LoVo (cell line): ENCODE data around the gene OSBPL5.
"Not testable (repeated sequence)": the region's sequence is repeated elsewhere in the genome, so short reads cannot be mapped to it uniquely, and the experiment has no call there.

ENCODE experiments used
- DNase-seq: peaks from one replicate; pipeline ENCODE4 v3.0.0-alpha.2; 2016; ENCODE audit warnings: low spot score

OSBPL5 gene

DNA sequence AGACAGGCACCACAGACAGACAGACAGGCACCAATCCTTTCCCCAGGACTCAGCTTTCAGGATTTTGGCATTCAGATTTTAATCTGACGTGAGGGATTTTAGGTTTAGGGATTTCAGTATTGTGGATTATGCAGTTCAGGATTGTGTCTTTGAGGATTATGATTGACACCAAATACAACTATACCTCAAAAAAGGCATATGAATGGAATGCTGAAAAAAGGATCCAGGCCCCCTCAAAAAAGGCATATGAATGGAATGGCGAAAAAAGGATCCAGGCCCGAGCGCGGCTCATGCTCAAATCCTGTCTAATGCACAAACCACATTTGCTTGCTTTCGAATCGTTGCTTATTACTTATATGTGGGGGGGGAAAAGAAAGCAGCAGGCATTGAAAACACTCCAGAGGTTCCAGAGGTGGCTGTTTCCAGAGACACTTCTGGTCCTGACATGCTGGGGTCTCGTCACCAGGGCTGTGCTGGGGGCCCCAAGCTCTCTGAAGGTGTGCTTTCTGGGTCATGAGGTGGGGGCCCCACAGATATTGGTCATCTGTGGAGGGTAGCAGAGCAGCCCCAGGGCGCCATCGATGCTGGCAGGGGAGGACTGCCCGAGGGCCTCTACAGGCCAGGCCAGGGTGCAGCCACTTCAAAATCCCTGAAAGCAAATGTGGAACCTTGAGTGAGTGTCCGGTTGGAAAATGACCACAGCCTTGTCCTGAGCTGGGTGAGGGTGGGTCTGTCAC, 16.8 kb upstream of the OSBPL5 start:
- no peak for DNase-seq

DNA sequence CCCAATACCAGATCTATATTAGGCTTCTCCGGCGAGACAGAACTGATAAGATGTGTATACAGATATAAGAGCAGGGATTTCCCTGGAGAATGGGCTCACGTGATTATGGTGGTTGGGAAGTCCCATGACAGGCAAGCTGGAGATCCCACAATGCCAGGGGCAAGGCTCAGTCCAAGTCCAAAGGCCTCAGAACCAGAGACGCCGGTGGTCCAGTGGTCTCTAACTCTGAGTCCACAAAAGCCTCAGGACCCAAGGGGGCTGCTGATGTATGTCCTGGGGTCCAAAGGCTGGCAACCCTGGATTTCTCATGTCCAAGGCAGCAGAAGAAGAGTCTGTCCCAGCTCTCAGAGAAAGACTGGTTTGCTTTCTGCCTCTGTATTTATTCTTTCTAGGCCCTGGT, 15.8 kb upstream of the OSBPL5 start:
- DNase-seq: no peak

DNA sequence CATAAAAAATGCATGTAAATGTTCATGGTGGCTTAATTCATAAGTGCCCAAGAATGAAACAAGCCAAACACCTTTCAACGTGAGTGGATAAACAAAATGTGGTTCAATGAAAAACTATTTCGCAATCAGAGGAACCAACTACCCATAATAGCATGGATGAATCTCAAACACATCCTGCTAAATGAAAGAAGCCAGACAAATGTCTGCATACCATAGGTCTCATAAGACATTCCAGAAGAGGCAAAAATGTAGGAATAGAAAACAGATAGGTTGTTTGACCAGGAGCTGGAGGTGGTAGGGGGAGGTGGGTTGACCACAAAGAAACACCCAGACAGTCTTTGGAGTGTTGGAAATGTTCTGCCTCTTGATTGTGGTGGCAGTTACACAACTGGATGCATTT, 13.2 kb upstream of the OSBPL5 start:
- no peak for DNase-seq

DNA sequence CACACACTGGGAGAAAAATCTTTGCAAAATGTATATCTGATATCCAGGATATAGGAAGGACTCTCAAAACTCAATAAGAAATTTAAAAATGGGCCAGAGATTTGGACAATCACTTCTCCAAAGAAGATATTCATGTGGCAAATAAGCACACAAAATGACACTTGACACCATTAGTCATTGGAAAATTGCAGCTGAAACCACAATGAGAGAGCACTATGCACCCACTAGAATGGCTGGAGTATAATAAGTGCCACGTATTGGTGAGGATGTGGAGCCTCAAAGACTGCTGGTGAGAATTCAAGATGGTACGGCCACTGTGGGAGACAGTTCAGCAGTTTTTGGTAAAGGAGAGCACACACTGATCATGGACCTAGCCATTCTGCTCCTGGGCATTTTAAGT, 12.8 kb upstream of the OSBPL5 start:
- DNase-seq: no peak

DNA sequence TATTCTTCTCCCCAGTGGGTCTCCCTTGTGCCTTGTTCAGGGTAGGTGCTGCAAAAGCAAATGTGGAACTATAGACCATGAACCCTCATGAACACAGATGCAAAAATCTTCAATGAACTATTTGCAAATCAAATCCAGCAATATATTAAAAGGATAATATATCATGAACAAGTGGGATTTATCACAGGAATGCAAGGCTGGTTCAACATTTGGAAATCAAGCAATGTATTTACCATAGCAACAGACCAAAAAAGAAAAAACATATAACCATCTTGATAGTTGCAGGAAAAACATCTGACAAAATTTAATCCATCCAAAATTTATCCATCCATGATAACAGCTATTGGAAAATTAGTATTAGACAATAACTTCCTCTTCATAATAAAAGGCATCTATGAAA, 11.4 kb upstream of the OSBPL5 start:
- DNase-seq: no peak

DNA sequence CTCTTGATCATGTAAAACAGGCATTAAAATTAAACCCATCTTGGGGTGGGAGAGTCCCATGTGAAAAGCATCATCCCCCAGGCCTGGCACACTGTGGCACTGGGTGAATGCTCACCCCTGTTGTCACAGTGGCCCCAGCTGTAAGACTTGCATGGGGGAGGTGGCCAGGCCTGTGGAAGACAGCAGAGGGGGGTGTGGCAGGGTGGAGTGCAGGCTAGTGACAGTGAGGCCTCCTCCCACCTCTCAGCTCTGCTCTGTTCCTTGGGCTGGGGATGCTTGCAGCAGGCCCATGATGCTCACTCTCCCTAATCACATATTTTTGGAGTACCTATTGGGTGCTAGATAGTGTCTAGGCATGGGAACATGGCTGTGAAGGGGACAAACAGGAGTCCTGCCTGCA, 10.1 kb upstream of the OSBPL5 start:
- no peak for DNase-seq

DNA sequence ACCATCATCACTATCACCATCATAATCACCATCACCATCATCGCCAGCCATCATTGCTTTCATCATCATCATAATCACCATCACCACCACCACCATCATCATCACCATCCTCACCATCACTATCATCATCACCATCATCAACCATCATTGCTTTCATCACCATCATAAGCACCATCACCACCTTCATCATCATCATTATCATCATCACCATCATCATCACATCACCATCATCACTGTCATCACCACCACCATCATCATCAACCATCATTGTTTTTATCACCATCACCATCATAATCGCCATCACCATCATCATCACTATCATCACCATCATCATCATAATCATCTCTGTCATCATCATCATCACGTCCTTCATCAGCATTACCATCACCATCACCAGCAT, 9.3 kb upstream of the OSBPL5 start:
- no peak for DNase-seq

DNA sequence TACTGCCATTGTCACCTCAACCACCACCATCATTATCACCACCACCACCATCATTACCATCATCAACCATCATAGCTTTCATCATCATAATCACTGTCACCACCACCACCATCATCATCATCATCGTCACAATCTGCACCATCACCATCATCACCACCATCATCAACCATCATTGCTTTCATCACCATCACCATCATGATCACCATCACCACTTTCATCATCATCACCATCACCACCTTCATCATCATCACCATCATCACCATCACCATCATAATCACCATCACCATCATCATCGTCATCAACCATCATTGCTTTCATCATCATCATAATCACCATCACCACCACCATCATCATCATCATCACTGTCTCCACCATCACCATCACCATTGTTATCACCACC, 8.7 kb upstream of the OSBPL5 start:
- DNase-seq: no peak

DNA sequence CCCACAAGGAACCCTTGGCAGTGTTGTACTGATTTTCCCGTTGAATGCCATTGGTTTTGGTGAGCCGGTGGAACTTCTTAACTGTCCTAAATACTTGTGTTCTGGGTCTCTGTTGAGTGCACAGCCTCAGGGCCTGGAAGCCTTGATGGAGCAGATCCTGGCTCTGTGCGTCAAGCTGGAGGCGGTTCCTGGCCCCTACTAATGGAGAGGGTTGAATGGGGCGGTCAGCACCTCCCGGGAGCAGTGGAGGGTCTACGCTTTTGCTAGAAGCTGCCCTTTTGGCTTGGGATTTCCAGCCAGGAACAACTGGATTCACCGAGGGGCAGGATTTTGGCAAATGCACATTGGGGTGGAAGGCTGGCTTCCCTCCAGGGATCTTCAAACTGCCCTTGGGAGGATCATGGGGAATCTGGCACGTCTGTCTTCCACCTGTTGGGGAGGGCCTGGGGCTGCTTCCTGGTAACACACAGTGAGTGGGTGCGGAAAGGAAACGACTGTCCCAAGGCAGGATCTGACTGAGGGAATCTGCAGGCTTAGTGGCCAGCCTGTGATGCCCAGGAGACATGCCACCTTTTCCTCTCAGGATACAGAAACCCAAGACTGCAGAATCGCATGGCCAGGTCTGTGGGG, 6.9 kb upstream of the OSBPL5 start:
- no peak for DNase-seq

DNA sequence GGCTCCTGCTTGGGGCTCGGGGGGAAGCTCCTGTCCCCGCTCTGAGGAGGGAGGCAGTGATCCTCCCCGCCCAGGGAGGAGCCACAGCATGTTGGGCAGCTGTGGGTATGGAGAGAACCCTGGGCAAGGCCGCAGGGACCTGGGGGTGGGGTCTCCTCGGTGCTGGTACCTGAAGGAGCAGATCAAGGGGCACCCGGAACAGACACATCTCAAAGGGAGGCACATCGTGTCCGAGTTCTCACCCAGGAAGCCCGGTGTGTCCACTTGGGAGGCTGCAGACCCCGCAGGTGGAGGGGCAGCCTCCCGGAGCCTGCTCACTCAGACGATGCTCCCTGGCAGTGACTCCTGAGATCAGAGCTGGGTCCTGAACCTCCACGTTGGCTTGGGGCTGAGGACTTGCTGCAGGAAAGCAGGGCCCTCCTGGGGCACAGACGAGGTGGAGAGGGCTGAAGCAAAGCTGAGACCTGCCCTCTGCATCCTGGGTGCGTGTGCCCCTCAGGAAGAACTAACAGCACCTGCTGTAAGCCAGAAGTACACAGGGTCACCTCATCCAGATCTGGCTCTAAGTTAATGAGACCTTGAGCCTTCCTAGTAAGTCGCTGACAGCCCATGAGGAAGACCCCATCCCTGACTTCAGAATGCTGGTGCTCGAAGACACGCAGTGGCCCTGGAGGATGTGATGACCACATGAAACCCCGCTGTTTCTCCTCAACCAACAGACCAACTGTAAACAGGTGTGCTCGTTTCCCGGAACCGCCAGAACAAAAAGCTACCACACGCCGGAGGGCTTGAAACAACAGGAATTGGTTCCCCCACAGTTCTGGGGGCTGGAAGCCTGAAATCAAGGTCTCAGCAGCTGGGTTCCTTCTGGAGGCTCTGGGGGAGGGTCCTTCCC, 5.9 kb upstream of the OSBPL5 start:
- no peak for DNase-seq

DNA sequence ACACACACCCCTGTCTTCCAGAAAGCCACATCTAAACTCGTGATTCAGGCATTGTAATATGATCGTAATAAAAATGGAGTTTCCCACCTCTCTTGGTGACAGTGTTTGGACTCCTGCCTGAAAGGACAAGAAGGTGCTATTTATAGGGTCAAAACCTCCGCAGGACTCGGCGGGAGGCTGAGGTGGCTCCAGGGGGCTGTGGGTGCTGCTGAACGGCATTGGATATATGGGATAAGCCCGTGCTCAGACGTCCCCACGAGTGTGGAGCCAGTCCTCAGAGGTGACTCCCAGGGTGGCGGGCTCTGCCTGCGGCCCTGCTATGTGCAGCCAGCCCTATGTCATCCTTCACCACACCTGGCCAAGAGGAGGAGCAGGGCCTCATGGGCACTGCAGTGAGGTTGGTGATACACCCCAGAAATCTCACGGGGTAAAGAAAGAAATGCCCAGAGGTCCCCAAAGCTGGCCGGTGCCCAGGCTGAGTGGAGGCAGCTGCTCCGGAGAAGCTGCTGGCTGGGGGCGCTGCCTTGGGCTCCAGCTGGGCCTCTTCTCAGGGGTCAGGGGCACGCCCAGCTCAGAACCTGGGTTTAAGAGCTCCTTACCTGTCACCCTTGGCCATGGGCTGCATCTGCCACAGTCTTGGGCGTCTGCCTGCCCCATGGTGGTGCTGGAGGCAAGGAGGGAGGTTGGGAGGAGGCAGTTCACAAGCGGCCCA, 5.1 kb upstream of the OSBPL5 start:
- DNase-seq: no peak

DNA sequence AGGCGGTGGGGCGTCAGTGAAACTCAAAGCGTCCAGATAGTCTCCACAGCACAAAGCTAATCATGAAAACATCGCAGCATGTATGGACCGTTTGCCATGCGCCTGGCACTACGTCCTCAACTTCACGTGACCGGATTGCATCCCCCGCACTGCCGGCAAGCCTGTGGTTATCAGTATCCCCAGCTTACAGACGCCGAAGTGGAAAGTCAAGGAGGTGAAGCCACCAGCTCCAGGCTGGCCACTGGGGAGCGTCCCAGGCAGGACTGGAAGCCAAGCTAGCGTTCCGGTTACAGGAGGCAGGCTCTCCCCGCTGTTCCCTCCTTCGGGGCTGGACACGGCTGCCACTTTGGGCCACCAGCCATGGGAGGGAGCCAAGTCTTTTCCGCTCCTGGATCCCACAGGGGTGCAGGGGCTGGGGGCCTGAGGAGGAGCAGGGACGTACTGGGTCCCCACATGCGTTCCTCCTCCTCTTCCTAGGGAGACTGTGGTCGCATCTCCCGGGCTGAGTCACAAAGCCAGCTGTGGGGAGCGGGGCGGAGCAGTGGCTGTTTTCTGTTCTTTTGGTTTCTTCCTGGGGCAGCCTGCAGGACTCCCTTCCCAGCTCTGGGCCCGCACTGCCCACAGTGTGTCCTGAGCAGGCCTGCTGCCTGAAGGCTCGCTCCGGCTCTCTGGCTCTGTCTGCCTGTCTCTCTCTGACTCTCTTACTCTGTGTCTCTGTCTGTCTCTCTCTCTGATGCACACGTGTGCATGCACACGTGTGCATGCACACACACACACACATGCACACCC, 4.3 kb upstream of the OSBPL5 start:
- no peak for DNase-seq

DNA sequence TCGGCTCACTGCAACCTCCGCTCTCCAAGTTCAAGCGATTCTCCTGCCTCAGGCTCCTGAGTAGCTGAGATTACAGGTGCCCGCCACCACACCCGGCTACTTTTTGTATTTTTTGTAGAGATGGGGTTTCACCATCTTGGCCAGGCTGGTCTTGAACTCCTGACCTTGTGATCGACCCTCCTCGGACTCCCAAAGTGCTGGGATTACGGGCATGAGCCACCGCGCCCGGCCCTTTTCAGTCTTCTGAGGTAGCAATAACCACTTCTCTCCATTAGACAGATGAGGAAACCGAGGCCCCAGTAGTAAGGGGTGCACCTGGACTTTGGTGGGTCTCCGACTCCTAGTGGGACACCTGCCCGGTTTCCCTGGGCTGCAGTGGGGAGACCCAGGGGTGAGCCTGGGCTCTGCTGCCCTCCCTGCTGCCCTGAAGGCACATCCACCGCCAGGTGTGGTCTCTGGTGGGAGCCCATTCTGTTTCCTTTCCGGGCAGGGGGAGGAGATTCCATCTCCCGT, 3.7 kb upstream of the OSBPL5 start:
- not testable (repeated sequence) for DNase-seq

DNA sequence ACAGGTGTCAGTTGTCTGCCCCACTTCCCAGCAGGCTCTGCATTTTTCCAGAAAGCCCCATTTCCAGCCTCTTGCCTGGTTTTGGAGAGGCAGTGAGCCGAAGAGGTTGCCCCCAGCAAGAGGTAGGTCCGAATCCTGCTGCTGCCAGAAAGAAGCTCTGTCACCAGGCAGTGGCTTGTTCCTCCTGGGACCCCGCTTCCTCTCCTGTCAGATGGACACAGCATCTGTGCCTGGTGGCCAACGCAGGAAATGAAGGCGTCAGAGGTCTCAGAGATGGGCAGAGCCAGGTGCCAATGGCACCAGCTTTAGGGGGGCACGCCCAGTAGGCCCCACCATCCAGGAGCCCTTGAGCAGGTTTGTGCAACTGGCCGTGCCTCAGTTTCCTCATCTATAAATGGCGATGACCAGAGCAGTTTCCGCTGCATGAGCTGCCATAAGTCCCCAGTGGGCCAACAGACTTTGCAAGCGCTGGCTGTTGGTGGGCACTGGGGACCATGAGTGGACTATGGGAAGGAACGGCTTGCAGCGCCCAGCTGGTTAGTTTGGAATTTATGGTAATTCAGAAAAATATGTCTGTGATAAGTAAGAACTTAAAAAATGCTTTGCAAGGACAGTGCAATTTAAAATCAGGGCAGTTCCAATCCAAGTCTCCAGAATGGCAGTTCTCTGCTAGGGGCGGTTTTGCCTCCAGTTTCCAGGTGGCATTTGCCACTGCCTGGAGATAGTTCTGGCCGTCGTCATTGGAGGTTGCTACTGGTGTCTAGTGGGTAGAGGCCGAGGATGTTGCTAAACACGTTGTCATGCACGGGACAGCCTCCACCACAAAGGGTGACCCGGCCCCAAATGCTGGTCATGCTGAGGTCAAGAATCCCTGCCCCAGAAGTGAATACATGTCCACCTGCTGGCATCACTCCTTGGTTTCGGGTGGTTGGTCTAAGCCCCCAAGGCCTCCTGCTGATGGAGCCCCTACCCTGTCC, 2.3 kb upstream of the OSBPL5 start:
- DNase-seq: no peak

DNA sequence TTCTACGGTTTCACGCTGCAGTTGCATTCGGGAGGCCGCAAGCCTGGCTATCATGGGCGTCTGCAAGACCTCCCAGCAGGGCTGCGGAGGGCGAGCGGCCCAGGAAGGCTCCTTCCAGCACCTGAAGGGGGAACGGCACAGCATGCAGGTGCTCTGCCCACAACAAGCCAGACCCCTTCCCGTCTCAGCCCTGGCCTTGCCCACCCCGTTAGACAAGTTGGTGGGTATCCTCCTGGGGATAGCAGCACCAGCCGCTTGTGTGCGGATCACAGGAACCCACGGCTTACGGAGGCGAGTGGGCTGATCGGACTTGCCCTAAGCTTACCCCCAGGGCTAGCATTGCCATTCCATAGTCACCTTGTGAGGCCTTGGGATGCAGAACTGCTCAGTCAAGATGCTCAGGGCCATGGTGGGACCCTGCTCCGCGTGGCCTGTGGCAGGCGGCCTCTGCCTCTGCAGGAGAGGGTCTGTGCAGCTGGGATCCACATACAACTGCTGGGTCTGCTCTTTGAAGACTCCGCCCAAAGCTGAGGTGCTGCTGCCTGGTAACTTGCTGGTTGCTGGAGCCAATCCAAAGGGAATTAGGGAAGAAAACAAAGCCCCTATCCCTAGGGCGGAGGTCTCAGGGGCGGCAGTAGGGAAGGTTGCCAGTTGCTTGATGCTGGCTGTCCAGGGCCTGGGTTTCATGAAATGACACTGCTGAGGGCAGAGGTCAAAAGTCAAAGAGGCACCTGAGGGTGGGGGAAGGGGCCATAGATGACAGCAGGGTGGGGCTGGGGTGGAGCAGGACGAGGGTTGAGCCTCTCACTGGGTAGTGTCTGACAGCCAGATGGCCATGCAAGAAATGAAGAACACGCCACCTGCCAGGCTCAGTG, 1.4 kb upstream of the OSBPL5 start:
- DNase-seq: no peak

DNA sequence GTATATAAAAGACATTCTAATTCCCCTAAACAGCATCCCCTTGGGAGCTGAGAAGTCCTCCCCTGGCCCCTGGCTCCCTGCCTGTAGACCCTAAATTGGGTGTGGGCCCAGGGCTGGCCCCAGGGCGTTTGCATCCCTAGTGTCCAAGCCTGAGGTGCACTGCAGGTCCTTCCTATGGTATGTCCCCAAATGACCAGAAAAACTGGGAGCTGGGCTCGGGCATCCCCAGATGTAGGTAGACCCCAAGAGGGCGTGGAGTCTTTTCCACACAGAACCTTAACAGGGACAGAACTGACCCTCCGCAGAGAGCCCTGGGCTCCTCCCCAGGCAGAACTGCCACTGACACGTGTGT, 782 bp upstream of the OSBPL5 start:
- no peak for DNase-seq

DNA sequence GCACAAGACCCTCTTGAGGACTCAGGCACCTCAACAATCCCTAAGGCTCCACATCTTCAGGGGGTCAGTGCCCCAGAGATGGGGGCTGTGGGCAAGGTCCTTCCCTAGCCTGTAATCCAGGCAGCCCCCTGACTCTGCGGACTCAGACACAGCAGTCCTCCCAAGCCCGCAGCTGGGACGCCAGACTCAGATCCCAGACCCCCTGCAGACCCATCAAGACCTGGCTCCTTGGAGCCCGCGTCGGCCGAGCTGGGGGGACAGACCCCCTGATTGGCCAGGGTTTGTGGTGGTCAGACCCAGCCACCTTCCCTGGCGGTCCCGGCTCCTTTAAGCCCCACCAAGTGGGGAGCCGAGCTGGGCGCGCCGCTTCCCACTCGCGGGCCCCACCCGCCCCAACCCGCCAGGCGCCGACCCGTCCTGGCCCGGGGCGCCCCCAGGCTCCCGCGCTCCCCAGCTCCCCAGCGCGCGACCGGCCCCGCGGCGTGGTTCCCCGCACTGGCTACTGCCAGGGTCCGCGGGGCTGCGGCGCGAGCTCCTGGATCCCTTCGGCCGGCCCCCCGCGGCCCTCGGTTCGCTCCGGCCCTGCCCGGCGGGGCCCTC, 458 bp downstream of the OSBPL5 start:
- no peak for DNase-seq

DNA sequence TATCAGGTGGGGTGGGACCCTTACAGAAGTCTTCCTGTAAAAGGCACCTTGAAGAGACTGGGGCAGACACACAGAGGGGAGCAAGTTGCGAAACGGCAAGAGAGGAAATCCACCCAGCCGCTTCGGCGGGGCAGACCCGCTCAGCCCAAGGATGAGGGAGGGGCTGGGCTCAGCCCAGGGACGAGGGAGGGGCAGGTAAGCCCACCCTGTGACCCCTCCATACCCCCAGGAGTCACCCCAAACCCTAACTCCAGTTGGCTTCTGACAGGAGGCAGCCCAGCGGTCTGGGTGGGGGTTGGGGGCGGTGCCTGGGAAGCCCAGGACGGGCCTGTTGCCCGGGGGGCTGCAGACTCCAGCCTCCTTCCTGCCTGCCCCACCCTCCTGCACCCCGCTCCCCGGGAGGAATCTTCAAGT, 965 bp downstream of the OSBPL5 start:
- no peak for DNase-seq
